NCI-H1694 treated with DMSO at 0.1 percent for 48 hours (cell line): ENCODE results near the gene GNAS.
"Not testable (repeated sequence)": the region's sequence is repeated elsewhere in the genome, so short reads cannot be mapped to it uniquely, and the experiment has no call there.

ENCODE experiments used
- DNase-seq: peaks from one replicate; lab custom pipeline; 2025; lab: John Stamatoyannopoulos, UW

The GNAS gene

DNA sequence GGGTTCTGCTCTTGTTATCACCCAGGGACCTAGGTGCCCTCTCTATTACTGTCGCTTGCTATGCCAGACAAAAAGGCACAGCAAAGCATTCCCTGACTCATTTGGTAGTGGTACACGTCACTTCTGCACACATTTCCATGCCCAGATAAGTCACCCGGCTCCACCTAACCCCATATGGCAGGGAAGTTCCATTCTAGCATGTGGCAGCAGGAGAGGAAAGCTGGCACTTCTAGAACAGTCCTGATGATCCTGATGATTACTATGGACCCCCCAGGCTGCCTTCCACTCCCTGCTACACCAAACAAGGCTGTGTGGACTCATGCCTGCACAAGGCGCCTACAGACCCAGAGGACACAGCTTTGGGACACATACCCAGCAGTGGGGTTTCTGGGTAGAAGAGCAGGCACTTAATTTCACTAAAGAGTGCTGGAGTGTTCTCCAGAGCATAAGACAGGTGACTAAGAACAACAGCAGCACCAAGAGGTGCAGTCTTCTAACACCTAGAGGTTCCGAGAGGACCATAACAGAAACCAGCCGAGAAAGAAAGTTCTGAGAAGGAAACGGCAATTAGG, 75.1 kb downstream of the GNAS start:
- no peak for DNase-seq

DNA sequence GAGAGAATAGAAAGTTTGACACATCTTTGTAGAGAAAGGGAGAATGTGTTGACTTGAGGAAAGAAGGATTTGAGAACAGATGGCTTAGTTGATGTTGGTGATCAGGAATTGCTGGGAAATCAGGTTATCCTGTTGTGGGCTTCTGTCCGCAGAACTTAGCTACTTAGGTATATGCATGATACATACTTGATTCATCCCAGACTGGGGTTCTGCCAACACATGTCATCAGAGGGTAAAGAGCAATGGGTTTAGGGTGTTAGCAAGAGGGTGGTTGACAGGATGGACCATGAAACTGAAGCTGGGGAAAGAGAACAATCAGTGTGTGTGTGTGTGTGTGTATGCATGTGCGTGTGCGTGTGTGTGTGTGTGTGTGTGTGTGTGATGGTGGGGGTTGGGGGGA, 78.0 kb downstream of the GNAS start:
- no peak for DNase-seq

DNA sequence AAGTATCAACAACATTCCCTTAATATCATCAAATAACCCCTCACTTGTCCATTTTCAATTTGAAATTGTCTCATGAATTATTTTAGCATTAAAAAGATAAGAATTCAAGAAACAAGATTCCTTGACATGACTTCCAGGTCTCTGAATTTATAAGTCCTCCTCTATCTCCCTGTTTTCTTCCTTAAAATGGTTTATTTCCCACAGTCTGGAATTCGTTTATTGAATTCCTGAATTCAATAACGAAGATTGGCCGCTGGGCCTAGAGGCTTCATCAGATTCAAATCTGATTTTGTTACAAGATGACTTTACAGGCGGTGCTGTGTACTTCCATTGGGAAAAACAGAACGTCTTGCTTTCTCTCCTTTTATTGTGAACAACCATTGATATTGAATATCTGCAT, 79.7 kb downstream of the GNAS start:
- DNase-seq = no peak

DNA sequence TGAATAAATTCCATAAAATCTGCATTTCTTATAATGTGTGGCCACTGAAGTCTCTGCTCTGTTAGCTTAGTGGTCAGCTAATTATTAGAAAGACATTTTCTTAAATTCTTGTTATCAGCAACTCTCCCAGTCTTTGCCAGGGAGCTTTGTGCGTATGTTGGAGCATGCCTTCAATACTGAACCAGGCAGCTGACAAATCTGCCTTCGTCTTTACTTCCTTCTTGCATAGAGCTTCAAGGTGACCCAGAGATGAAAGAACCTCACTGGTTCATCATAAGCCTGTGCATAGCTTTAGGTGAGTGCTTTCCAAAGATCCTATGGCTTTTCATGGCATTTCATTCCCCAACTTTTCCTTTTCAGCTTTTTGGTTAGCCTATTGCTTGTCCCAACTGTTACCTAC, 85.6 kb downstream of the GNAS start:
- no peak for DNase-seq

DNA sequence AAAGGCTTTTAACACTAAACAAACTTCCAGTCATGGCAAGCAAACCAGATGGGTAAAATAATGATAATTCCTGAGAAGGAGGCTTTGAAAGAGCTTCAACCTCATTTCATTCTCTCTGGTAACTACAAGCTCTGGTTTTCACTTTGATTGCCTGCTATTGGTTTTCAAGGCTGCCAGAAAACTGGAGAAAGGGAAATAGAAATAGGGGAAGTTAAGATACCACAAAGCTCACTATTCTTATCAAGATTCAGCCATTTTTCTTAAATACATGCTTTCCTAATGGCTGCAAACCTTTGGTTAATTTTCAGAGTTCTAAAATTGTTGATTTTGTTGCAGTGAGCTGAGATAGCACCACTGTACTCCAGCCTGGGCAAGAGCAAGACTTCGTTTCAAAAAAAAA, 86.0 kb downstream of the GNAS start:
- DNase-seq = no peak

DNA sequence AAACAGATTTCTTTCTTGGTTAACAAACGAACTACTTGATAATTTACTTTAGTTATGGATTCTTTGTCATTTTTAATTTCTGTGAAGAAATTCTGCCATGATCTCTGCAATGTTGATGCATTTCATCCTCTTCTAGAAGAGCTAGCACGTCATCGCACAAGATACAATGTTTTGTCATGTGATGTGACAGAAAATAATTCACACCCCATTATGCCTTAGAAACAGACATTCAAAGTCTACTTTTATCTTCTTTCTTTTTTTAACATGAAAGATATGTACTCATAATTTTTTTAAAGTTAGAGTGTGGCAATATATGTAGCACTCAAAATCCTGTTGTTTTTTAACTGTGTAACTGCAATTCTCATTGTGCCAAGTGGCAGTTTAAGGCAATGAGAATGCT, 89.0 kb downstream of the GNAS start:
- DNase-seq = no peak

DNA sequence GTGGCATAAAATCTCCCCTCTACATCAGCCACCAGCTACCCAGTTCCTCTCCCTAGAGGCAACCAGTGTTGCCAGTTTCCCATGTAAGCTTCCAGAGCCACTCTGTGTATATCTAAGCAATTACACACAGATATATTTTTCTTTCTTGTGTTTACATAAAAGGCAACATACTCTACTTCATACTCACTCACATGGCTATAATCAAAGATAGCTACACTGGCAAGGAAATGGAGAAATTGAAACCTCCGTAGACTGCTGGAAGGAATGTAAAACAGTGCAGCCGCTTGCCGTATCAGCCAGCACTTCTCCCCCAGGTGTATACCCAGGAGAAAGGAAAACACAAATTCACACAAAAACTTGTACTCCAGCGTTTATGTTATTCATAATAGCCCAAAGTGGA, 90.0 kb downstream of the GNAS start:
- DNase-seq = no peak

DNA sequence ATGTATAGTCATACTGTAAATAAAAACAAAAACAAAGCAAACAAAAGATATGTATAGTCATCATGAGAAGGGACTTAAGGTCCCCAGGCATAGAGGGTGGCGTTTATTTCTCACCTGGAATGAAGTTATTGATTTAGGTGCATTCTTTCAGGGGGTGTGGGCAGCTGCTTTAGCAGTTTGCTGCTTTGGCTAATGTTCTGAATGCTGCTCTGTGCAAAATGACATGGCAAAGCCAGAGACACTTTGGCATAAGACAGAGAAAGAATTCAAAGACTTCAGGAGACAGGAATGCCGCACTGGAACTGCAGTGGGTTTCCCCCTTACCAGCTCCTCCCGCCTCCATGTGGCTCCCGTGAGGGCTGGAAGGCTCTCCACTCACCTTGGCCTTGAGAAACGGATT, 92.1 kb downstream of the GNAS start:
- no peak for DNase-seq

DNA sequence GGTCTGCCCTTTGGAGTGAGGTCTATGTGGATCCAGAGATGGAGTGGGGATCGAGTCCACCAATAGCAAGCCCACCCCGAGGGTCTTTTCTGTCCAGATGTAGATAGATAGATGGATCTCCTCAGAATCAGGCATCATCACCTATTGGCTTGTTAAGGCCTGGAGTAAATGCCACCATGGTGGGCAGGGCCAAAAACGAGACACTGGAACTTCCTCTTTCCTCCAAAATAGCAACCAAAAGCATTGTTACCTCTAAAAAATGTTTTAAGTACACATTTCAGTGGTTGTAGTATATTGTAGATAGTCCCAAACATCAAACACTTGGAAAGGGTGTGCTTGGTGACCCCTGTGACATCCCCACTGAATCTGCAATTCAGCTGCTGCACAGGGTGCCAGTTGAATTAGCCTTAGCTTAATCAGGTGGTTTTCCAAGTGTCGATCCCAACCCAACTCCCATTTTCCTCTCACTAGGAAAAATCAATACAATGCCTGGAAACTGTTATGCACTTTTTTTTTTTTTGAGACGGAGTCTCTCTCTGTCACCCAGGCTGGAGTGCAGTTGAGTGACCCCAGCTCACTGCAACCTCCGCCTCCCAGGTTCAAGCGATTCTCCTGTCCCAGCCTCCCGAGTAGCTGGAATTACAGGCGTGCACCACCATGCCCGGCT, 93.6 kb downstream of the GNAS start:
- no peak for DNase-seq

DNA sequence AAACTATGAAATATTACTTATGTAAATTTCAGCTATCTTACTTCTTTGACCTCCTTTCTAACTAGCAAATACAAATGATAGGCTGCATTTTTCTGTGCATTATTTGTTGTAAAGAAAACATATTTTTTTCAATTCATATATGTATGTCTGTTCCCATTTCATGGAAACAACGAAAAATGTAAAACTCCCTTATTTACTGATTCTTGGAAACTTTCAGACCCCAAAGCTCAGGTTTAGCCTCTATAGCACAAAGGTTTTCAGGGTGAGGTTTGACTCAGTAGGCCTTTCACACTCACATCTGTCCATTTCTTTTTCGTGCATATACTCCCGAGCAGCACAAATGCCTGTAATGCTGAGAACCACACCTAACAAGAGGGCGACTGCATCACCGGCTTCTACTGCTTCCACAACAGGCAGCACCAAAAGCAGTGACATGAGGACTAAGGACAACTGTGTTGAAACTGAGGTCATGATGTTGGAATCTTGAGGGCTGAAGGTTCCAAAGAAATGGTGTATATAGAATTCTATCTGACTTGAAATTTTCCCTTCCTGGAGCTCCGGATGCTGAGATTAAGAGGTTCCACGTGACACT, 95.4 kb downstream of the GNAS start:
- not testable (repeated sequence) for DNase-seq

DNA sequence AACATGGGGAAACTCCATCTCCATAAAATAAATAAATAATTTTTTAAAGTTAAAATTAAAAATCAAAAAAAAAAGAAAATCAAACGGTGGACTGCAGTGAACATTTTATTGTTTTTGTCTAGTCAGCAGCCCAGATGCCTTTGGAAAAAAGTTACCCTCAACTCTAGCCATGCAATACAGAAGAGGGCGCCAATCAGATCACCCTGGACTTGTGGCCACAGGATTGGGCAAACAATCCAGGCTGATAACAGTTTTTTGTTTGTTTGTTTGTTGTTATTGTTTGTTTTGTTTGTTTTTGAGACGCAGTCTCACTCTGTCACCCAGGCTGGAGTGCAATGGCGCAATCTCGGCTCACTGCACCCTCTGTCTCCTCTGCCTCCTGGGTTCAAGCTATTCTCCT, 98.1 kb downstream of the GNAS start:
- DNase-seq = no peak

DNA sequence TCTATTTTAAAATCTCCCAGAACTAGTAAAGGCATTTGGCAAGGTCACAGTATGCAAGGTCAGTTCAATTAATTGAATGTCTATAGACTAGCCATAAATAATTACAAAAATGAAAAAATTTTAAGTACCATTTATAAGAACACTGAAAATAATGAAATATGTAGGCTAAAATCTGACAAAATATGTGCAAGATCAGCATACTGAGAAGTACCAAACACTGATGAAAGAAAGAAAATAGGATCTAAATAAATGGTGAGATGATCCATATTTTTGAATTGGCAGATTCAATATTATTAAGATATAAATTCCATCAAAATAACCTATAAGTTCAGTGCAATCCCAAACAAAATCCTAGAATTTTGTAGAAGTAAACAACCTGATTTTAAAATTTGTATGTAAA, 100.5 kb downstream of the GNAS start:
- no peak for DNase-seq

DNA sequence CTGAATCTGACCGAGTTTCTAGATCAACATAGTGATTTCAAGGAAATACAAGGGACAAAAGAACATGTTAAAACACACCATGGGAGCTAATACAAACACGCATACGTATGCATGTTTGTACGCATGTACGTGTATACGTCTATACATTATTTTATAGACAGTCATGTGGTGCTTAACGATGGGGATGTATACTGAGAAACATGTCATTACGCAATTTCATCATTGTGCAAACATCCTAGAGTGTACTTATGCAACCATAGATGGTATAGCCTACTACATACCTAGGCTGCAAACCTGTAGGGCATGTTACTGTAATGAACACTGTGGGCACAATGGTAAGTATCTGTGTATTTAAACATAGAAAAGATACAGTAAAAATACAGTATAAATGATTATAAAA, 103.6 kb downstream of the GNAS start:
- DNase-seq = no peak

DNA sequence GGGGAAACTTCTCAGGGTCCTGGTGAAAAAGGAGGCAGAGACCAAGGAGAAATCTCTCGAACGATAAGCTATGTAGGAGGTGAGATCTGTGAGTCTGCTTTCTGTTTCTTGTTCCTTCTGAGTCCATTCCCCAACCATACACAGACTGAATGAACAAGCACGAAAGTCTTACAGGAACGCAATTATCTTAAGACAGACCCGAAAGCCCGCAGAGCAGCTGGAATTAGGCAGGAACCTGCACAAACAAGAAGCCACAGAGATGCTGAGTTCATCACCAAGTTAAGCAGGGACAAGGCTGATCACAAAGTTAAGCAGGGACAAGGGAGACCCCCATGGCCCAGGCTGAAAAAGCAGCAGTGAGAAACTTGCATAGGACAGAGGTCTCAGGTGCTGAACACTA, 107.1 kb downstream of the GNAS start:
- no peak for DNase-seq
